HCT116 (cell line): ENCODE measurements around the gene USP9X. TPM values are rescaled to one million over a fixed set of nuclear protein-coding genes. Genes with fewer than 3 reads are reported as not detected.

Source experiments
- ATAC-seq: fragments of 200-7000 bp; cut with Tn5 transposase; 2 replicates; pipeline ENCODE4 v1.9.1; 2020; ENCODE audit warnings: mild to moderate bottlenecking, moderate library complexity
- BruUV-seq: library from RNA; stranded (reverse); fragments of 400-500 nt; replicated peaks from 2 replicates; lab custom pipeline; 2021; lab: Mats Ljungman, UMichigan
- CTCF ChIA-PET: fragments of 300-600 bp; sonication (Branson Sonifier 250); formaldehyde crosslinking; loops from one replicate; lab custom pipeline; 2021; ENCODE audit warnings: antibody characterized with exemption; lab: Charles Lee
- POLR2A ChIA-PET: fragments of 300-600, 350-600 bp; sonication (Branson Sonifier 250); formaldehyde crosslinking; loops from one replicate; lab custom pipeline; 2021; ENCODE audit warnings: antibody characterized with exemption; lab: Charles Lee
- RAD21 ChIA-PET, 2 experiments: fragments of 300-600 bp; sonication (Branson Sonifier 250); formaldehyde crosslinking; loops; one replicate each; lab custom pipeline; 2023; ENCODE audit warnings: low total read pairs in 2 of 2; ENCODE audit not compliant: uncharacterized antibody in 2 of 2, unreplicated experiment in 2 of 2, low non-redundant PET in 1 of 2; lab: Charles Lee
- DNase-seq: peaks from one replicate; pipeline ENCODE4 v3.0.0-alpha.2; 2010; ENCODE audit warnings: low read depth, low spot score
- H2AFZ ChIP-seq: fragments of 200-600 bp; shearing (Covaris generic), sonication (generic); 2 replicates; pipeline ENCODE4 v1.6.1; 2017; ENCODE audit warnings: low read depth, mixed run types, mixed read lengths, antibody characterized with exemption, low read length; ENCODE audit not compliant: poor library complexity, severe bottlenecking
- H3K27ac ChIP-seq: 2 replicates; pipeline ENCODE4 v1.5.1; 2012; ENCODE audit warnings: low read depth, low read length
- H3K27me3 ChIP-seq: fragments of 200-600 bp; sonication (generic); 2 replicates; pipeline ENCODE4 v1.6.1; 2016; ENCODE audit warnings: mixed run types, low read length, mixed read lengths; ENCODE audit not compliant: insufficient read depth
- H3K36me3 ChIP-seq, 2 experiments: fragments of 200-500 bp in 1 of 2; fragments of 200-600 bp in 1 of 2; sonication (Bioruptor generic) in 1 of 2; sonication (generic) in 1 of 2; 2 replicates each; pipeline versions ENCODE4 v1.5.1 to v1.6.1; 2014 to 2016; ENCODE audit warnings: low read length in 2 of 2, inconsistent platforms in 1 of 2, mixed read lengths in 1 of 2, mixed run types in 1 of 2; ENCODE audit not compliant: insufficient read depth in 2 of 2, control insufficient read depth in 1 of 2
- H3K4me1 ChIP-seq, 2 experiments: fragments of 200-600 bp in 1 of 2; sonication (generic) in 1 of 2; 2 replicates each; pipeline versions ENCODE4 v1.5.1 to v1.6.1; 2012 to 2017; ENCODE audit warnings: low read length in 2 of 2, inconsistent platforms in 1 of 2, mild to moderate bottlenecking in 1 of 2, mixed read lengths in 1 of 2, mixed run types in 1 of 2, moderate library complexity in 1 of 2; ENCODE audit not compliant: insufficient read depth in 2 of 2, control insufficient read depth in 1 of 2
- H3K4me2 ChIP-seq: fragments of 200-600 bp; sonication (generic); 2 replicates; pipeline ENCODE4 v1.6.1; 2017; ENCODE audit warnings: mixed run types, low read length, mixed read lengths
- H3K4me3 ChIP-seq, 2 experiments: fragments of 200-600 bp in 1 of 2; sonication (generic) in 1 of 2; replicated peaks in 1 of 2; 2 replicates each; pipeline ENCODE4 v1.5.1; 2011 to 2016; ENCODE audit warnings: low read length in 2 of 2, control low read depth in 1 of 2, low read depth in 1 of 2, mild to moderate bottlenecking in 1 of 2, mixed read lengths in 1 of 2, mixed run types in 1 of 2
- H3K79me2 ChIP-seq: fragments of 200-600 bp; sonication (generic); 2 replicates; pipeline ENCODE4 v1.6.1; 2017; ENCODE audit warnings: mild to moderate bottlenecking, mixed run types, low read length, moderate library complexity, mixed read lengths; ENCODE audit not compliant: insufficient read depth
- H3K9ac ChIP-seq: fragments of 200-600 bp; sonication (generic); 2 replicates; pipeline ENCODE4 v1.6.1; 2016; ENCODE audit warnings: low read length, mixed read lengths
- H3K9me2 ChIP-seq: fragments of 200-600 bp; sonication (generic), shearing (Covaris generic); 2 replicates; pipeline ENCODE4 v1.6.1; 2017; ENCODE audit warnings: mixed run types, mild to moderate bottlenecking, moderate library complexity; ENCODE audit not compliant: insufficient read depth
- H3K9me3 ChIP-seq, 2 experiments: fragments of 200-500 bp in 1 of 2; fragments of 200-600 bp in 1 of 2; sonication (Bioruptor generic) in 1 of 2; sonication (generic) in 1 of 2; 2 replicates each; pipeline ENCODE4 v1.6.1; 2014 to 2017; ENCODE audit warnings: low read length in 2 of 2, mixed read lengths in 2 of 2, inconsistent platforms in 1 of 2, low read depth in 1 of 2, mild to moderate bottlenecking in 1 of 2, mixed run types in 1 of 2, moderate library complexity in 1 of 2; ENCODE audit not compliant: control insufficient read depth in 1 of 2, insufficient read depth in 1 of 2
- H4K20me1 ChIP-seq: fragments of 200-600 bp; sonication (generic), shearing (Covaris generic); 2 replicates; pipeline ENCODE4 v1.6.1; 2017; ENCODE audit warnings: mixed run types, mild to moderate bottlenecking, moderate library complexity; ENCODE audit not compliant: insufficient read depth
- ELF1 ChIP-seq: IDR thresholded peaks from 2 replicates; pipeline ENCODE4 v1.6.1; 2012; ENCODE audit warnings: low read depth, borderline replicate concordance
- EZH2phosphoT487 ChIP-seq: fragments of 200-600 bp; IDR thresholded peaks from 2 replicates; pipeline ENCODE4 v1.6.1; 2018; ENCODE audit warnings: antibody characterized with exemption, borderline replicate concordance
- FOSL1 ChIP-seq: IDR thresholded peaks from 2 replicates; pipeline ENCODE4 v1.6.1; 2012; ENCODE audit warnings: low read depth
- POLR2A ChIP-seq: IDR thresholded peaks from 2 replicates; pipeline ENCODE4 v1.7.0; 2011; ENCODE audit warnings: borderline replicate concordance; ENCODE audit not compliant: insufficient read depth, insufficient read length; ENCODE audit errors: extremely low read depth
- YY1 ChIP-seq: IDR thresholded peaks from 2 replicates; pipeline ENCODE4 v1.6.1; 2011; ENCODE audit warnings: low read length, low read depth, moderate library complexity, mild to moderate bottlenecking; ENCODE audit not compliant: insufficient replicate concordance; ENCODE audit errors: extremely low read depth
- intact Hi-C: fragments of 100-400 bp; cut with micrococcal nuclease; formaldehyde crosslinking; loops from 2 replicates; pipeline ENCODE4 v1.10.0; 2022
- total RNA-seq: library from RNA; stranded (reverse); gene quantifications from one replicate; pipeline ENCODE4 v1.2.1, GENCODE V29; 2021; ENCODE audit not compliant: unreplicated experiment
- TF ChIP-seq, protein P1 (sequence below): IDR thresholded peaks from 2 replicates; pipeline ENCODE4 v1.6.1; 2012

USP9X gene
- total RNA-seq, 1 experiment from 2014 or later, result 52.4 TPM

GRCh38 chrX:41177297-41177696 lies 92.1 kb downstream of the USP9X start:
- Histone ChIP-seq H3K9me2 (no peaks in the 10 kb centered on the region), H3K79me2 (peaks cover 3% of the 10 kb centered on the region; the same call in 1 of the 2 replicates), H4K20me1 (no peaks in the 10 kb centered on the region), H2AFZ (no peak overlapping the region), H3K27me3 (no peaks in the 10 kb centered on the region), H3K4me3 (no peak overlapping the region), H3K9ac (no peak overlapping the region), H3K27ac (no peak overlapping the region), H3K36me3 (peaks cover 0 to 2% of the 10 kb centered on the region in 2 experiments; a peak in 1 of 4 replicates), H3K9me3 (no peaks in the 10 kb centered on the region), H3K4me1 (no peaks in the 10 kb centered on the region), H3K4me2 (no peak overlapping the region)
- TF ChIP-seq EZH2phosphoT487 (no peak), YY1 (no peak), POLR2A (no peak)
- TF ChIP-seq, protein P1, sequence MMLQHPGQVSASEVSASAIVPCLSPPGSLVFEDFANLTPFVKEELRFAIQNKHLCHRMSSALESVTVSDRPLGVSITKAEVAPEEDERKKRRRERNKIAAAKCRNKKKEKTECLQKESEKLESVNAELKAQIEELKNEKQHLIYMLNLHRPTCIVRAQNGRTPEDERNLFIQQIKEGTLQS, result no peak
- no peak for DNase-seq
- intact Hi-C loops, result no loop called here
- POLR2A ChIA-PET, result no interaction called here
- RAD21 ChIA-PET, result no interaction called here
- BruUV-seq, result no TSS peak
- no peak for ATAC-seq
- CTCF ChIA-PET, result no interaction called here

- ATAC-seq (no peak), DNase-seq (no peak)
- ChIA-PET POLR2A (no interaction called here), CTCF (no interaction called here), RAD21 (no interaction called here)
- Histone ChIP-seq H3K9me2 (no peaks in the 10 kb centered on the region), H3K4me3 (no peak overlapping the region), H3K9ac (no peak overlapping the region), H3K79me2 (peaks cover 3% of the 10 kb centered on the region; the same call in 1 of the 2 replicates), H4K20me1 (no peaks in the 10 kb centered on the region), H3K36me3 (no peaks in the 10 kb centered on the region; a peak in 1 of 4 replicates), H3K27ac (no peak overlapping the region), H3K4me2 (no peak overlapping the region), H3K27me3 (no peaks in the 10 kb centered on the region), H3K4me1 (no peaks in the 10 kb centered on the region), H2AFZ (no peak overlapping the region), H3K9me3 (no peaks in the 10 kb centered on the region)
- BruUV-seq, result no TSS peak
- intact Hi-C loops, result no loop called here
- TF ChIP-seq EZH2phosphoT487 (no peak), ELF1 (no peak), FOSL1 (no peak)
- TF ChIP-seq, all 23 proteins: peak for 0
Measured at GRCh38 chrX:41178201-41178600, 93.0 kb downstream of the USP9X start.
